ENCODE measurements around the gene FOCAD.

DNA sequence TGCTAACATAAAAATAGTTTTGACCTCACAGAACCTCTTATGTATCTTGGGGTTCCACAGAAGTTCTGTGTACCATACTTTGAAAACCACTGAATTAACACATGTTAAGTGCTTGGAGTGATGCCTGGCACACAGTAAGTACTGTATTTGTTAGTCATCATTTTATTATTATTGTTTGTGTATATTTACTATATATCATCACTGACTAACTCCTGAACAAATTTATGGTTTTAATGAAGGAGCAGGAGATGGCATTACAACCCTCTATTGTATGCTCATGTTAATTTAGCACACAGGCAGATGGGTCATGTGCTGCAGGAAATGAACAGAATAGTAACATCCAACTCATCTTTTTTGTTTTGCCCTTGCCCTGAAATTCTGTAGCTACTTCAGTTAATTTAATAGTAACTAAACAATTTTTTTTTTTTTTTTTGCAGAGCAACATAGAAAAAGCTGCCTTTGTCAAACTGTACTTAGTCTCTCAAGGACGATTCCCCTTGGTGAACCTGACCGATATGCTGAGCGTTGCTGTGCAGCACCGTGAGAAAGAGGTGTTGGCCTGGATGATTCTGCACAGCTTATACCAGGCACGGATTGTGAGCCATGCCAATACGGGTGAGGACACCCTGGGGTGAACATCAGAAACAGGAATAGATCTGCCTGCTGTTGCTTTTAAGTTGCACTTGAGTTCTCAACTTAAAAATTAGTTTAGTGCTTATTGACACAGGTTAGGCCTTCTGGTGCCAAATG is 302.0 kb downstream of the FOCAD start:
- TF ChIP-seq RAD21 (IDR thresholded peaks at IDR 0.05; ENCODE audit: low read depth) (no peak), EGR1 (IDR thresholded peaks at IDR 0.05; ENCODE audit: low read depth) (no peak), ZFX (IDR thresholded peaks at IDR 0.05) (no peak), ZNF274 (IDR thresholded peaks at IDR 0.05; ENCODE audit: low read depth, low read length) (no peak), YY1 (IDR thresholded peaks at IDR 0.05; ENCODE audit: extremely low read depth, insufficient replicate concordance, low read depth, low read length) (no peak)
- TF ChIP-seq, protein P1, sequence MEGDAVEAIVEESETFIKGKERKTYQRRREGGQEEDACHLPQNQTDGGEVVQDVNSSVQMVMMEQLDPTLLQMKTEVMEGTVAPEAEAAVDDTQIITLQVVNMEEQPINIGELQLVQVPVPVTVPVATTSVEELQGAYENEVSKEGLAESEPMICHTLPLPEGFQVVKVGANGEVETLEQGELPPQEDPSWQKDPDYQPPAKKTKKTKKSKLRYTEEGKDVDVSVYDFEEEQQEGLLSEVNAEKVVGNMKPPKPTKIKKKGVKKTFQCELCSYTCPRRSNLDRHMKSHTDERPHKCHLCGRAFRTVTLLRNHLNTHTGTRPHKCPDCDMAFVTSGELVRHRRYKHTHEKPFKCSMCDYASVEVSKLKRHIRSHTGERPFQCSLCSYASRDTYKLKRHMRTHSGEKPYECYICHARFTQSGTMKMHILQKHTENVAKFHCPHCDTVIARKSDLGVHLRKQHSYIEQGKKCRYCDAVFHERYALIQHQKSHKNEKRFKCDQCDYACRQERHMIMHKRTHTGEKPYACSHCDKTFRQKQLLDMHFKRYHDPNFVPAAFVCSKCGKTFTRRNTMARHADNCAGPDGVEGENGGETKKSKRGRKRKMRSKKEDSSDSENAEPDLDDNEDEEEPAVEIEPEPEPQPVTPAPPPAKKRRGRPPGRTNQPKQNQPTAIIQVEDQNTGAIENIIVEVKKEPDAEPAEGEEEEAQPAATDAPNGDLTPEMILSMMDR (IDR thresholded peaks at IDR 0.05 in 2 of 3, conservative IDR thresholded peaks at IDR 0.05 in 1 of 3; ENCODE audit: borderline replicate concordance in 1 of 3, insufficient read depth in 1 of 3, low read depth in 2 of 3, low read length in 2 of 3), result no peak
- TF ChIP-seq, protein P2, sequence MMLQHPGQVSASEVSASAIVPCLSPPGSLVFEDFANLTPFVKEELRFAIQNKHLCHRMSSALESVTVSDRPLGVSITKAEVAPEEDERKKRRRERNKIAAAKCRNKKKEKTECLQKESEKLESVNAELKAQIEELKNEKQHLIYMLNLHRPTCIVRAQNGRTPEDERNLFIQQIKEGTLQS (IDR thresholded peaks at IDR 0.05), result no peak

All from HCT116 (cell line).